ENCODE results near the gene PFN3. TPM values are rescaled to one million over a fixed set of nuclear protein-coding genes. Genes with fewer than 3 reads are reported as not detected.

PFN3 gene
- total and polyA plus RNA-seq, 12 donors = not detected

GRCh38 chr5:177368869-177369644, 31.4 kb downstream of the PFN3 start:
- no peak for TF ChIP-seq POLR2A (IDR thresholded peaks at IDR 0.05)
- TF ChIP-seq CTCF (IDR thresholded peaks at IDR 0.05) = peak; percentile 23 to 54 (median 46)
- Histone ChIP-seq H3K9me3 (replicated peaks in 1 of 3) (no peaks in the 10 kb centered on the region), H3K36me3 (replicated peaks in 1 of 2) (no peaks in the 10 kb centered on the region), H3K27me3 (no peaks in the 10 kb centered on the region), H3K27ac (no peak overlapping the region), H3K4me3 (no peak overlapping the region), H3K4me1 (replicated peaks in 1 of 2) (peaks cover 15 to 23% of the 10 kb centered on the region in 2 donors)
- peak in 3 of 7 donors; percentile 30 to 39 (median 34) for DNase-seq
- WGBS, 4 donors = 68 to 77% (median 72%) methylated on average over 3 to 5 of the region's 5 CpGs
- intact Hi-C loops (cut with DNase I) = no loop called here

GRCh38 chr5:177367981-177368868, 32.2 kb downstream of the PFN3 start:
- Histone ChIP-seq H3K9me3 (replicated peaks in 1 of 3) (no peaks in the 10 kb centered on the region), H3K4me3 (no peak overlapping the region), H3K27ac (no peak overlapping the region), H3K36me3 (replicated peaks in 1 of 2) (no peaks in the 10 kb centered on the region), H3K27me3 (no peaks in the 10 kb centered on the region), H3K4me1 (replicated peaks in 1 of 2) (peaks cover 19 to 29% of the 10 kb centered on the region in 2 donors)
- intact Hi-C loops (cut with DNase I) = no loop called here
- no peak for TF ChIP-seq CTCF (IDR thresholded peaks at IDR 0.05)
- TF ChIP-seq POLR2A (IDR thresholded peaks at IDR 0.05) = no peak
- peak in 2 of 7 donors; percentile 26 to 44 for DNase-seq
- WGBS, 4 donors = 70 to 89% (median 84%) methylated on average over 10 to 29 of the region's 29 CpGs

- Histone ChIP-seq H3K4me1 (replicated peaks in 1 of 2) (peaks cover 27 to 35% of the 10 kb centered on the region in 2 donors), H3K36me3 (replicated peaks in 1 of 2) (no peaks in the 10 kb centered on the region), H3K27ac (peak overlapping the region in 4 of 5 donors; percentile 93 to 98 (median 96)), H3K9me3 (replicated peaks in 1 of 3) (no peaks in the 10 kb centered on the region), H3K27me3 (no peaks in the 10 kb centered on the region), H3K4me3 (peak overlapping the region in 2 of 4 donors; percentile 18 to 49)
- TF ChIP-seq CTCF (IDR thresholded peaks at IDR 0.05) (no peak), POLR2A (IDR thresholded peaks at IDR 0.05) (no peak)
- intact Hi-C loops (cut with DNase I) = no loop called here
- peak in 1 of 7 donors; percentile 41 for DNase-seq
- WGBS, 4 donors = 24 to 80% (median 31%) methylated on average over 4 to 46 of the region's 46 CpGs
Measured at GRCh38 chr5:177367323-177367848, 33.1 kb downstream of the PFN3 start.

Measured in adrenal gland (tissue), 12 donors.